Cardiac muscle cell (in vitro differentiated cells and primary cell): ENCODE data around the gene FANCI. TPM values are rescaled to one million over a fixed set of nuclear protein-coding genes. Genes with fewer than 3 reads are reported as not detected.

ENCODE experiments used
- DNase-seq, 2 donors: peaks; one replicate each; pipeline versions ENCODE4 v3.0.0 to v3.0.0-alpha.2; 2010 to 2017; ENCODE audit warnings: low read depth in 1 of 2, low spot score in 1 of 2
- H3K27ac ChIP-seq: fragments of 200-600 bp; sonication (generic); 2 replicates; pipeline ENCODE4 v1.5.1; 2016
- H3K27me3 ChIP-seq: fragments of 200-600 bp; sonication (generic); 2 replicates; pipeline ENCODE4 v1.6.0; 2016; ENCODE audit warnings: control low read depth
- H3K36me3 ChIP-seq: fragments of 200-600 bp; sonication (generic); 2 replicates; pipeline ENCODE4 v1.5.1; 2016; ENCODE audit warnings: control low read depth
- H3K4me1 ChIP-seq: fragments of 200-600 bp; sonication (generic); 2 replicates; pipeline ENCODE4 v1.8.1; 2017; ENCODE audit warnings: low read depth, mild to moderate bottlenecking, mixed run types
- H3K4me3 ChIP-seq: fragments of 200-600 bp; sonication (generic); 2 replicates; pipeline ENCODE4 v1.5.1; 2016; ENCODE audit warnings: mild to moderate bottlenecking
- H3K9me3 ChIP-seq: fragments of 200-600 bp; sonication (generic); 2 replicates; pipeline ENCODE4 v1.5.1; 2017; ENCODE audit warnings: low read depth, mild to moderate bottlenecking, control low read depth
- polyA plus RNA-seq: library from polyadenylated mRNA; unstranded; fragments of >200 nt; fragmentation: Nextera tagmentation; extraction: Ambion mirVana; gene quantifications from 2 replicates; pipeline ENCODE4 v1.2.1, GENCODE V29; 2016
- total RNA-seq: library from RNA; depleted of rRNA; stranded (reverse); fragments of >200 nt; gene quantifications from 2 replicates; pipeline ENCODE4 v1.2.3, GENCODE V29; 2016
- TF ChIP-seq, protein P1 (sequence below): IDR thresholded peaks from 2 replicates; pipeline ENCODE4 v1.5.1; 2012; ENCODE audit warnings: low read depth, mild to moderate bottlenecking, low read length

Gene FANCI
- total and polyA plus RNA-seq, 2 experiments from 2014 or later, result 13.3 to 22.8 TPM

DNA sequence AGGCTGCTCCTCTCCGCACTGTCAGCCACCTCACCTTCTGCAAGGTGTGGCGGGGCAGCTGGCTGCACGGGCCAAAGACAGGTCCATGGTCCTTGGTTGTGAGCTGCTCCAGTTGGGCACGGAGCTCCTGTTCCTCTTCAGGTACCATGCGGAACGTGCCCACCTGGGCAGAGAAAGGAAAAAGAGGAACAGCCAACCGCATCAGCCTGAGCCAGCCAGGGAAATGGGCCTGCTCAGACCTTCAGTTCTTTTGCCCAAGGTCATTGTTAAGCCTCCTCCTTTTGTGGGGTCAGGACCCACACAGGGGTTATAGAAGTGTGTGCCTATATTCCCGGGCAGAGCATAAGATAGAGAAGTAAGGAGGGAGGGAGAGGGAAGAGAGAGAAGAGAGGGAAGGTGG lies 25.2 kb upstream of the FANCI start:
- no peaks in the 10 kb centered on the region for H3K4me1 ChIP-seq
- no peaks in the 10 kb centered on the region for H3K27me3 ChIP-seq
- DNase-seq, result no peak
- no peaks in the 10 kb centered on the region for H3K36me3 ChIP-seq
- no peak overlapping the region for H3K27ac ChIP-seq
- H3K9me3 ChIP-seq, result no peaks in the 10 kb centered on the region
- H3K4me3 ChIP-seq, result no peak overlapping the region
- TF ChIP-seq, protein P1, sequence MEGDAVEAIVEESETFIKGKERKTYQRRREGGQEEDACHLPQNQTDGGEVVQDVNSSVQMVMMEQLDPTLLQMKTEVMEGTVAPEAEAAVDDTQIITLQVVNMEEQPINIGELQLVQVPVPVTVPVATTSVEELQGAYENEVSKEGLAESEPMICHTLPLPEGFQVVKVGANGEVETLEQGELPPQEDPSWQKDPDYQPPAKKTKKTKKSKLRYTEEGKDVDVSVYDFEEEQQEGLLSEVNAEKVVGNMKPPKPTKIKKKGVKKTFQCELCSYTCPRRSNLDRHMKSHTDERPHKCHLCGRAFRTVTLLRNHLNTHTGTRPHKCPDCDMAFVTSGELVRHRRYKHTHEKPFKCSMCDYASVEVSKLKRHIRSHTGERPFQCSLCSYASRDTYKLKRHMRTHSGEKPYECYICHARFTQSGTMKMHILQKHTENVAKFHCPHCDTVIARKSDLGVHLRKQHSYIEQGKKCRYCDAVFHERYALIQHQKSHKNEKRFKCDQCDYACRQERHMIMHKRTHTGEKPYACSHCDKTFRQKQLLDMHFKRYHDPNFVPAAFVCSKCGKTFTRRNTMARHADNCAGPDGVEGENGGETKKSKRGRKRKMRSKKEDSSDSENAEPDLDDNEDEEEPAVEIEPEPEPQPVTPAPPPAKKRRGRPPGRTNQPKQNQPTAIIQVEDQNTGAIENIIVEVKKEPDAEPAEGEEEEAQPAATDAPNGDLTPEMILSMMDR, result no peak

DNA sequence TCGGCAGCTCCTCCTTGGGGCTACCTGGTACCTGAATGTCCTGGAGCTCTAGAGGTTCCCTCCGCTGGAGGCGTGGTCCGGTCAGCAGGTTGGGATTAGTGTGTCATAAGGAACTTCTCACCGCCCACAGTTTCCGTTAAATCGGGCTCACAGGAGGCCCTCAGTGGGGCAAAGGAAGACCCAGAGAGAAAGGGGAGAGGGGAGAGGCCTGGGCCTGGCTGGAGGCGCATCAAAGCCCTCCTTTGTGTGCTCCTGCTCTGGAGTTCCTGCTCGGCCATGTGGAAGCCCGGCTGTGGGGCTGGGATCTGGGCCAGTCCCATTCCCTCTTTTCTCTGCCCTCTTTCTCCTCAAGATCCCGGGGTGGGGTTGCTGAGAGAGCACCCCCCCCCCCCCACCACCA lies 22.2 kb upstream of the FANCI start, which contains the start of gene RLBP1:
Gene RLBP1 (minus strand): TSS at position 37 of the 400 bp plus-strand sequence. CDS start 2,604 bp downstream, outside the sequence.
- Histone ChIP-seq H3K9me3 (no peaks in the 10 kb centered on the region), H3K27me3 (no peaks in the 10 kb centered on the region), H3K4me1 (no peaks in the 10 kb centered on the region), H3K4me3 (no peak within 1 kb of the TSS), H3K36me3 (no peaks in the 10 kb centered on the region), H3K27ac (no peak within 1 kb of the TSS)
- no peak for DNase-seq
- TF ChIP-seq, protein P1, result no peak

DNA sequence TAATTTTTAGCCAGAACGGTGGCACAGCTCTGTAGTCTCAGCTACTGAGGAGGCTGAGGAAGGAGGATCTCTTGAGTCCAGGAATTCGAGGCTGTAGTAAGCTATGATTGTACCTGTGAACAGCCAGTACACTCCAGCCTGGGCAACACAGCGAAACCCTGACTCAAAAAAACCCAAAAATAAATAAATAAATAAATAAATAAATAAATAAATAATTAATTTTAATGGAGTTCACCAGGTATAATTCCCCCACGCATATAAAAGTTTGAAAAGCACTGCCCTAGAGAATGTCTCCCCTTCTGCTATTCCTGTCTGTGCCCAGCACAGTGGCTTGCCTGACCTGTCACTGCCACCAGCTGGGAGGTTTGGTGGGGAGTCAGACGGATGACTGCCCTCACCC lies 18.2 kb upstream of the FANCI start:
- no peak overlapping the region for H3K4me3 ChIP-seq
- H3K36me3 ChIP-seq, result no peaks in the 10 kb centered on the region
- DNase-seq, result no peak
- TF ChIP-seq, protein P1, result no peak
- H3K27me3 ChIP-seq, result no peaks in the 10 kb centered on the region
- no peaks in the 10 kb centered on the region for H3K9me3 ChIP-seq
- H3K4me1 ChIP-seq, result no peaks in the 10 kb centered on the region
- H3K27ac ChIP-seq, result no peak overlapping the region

DNA sequence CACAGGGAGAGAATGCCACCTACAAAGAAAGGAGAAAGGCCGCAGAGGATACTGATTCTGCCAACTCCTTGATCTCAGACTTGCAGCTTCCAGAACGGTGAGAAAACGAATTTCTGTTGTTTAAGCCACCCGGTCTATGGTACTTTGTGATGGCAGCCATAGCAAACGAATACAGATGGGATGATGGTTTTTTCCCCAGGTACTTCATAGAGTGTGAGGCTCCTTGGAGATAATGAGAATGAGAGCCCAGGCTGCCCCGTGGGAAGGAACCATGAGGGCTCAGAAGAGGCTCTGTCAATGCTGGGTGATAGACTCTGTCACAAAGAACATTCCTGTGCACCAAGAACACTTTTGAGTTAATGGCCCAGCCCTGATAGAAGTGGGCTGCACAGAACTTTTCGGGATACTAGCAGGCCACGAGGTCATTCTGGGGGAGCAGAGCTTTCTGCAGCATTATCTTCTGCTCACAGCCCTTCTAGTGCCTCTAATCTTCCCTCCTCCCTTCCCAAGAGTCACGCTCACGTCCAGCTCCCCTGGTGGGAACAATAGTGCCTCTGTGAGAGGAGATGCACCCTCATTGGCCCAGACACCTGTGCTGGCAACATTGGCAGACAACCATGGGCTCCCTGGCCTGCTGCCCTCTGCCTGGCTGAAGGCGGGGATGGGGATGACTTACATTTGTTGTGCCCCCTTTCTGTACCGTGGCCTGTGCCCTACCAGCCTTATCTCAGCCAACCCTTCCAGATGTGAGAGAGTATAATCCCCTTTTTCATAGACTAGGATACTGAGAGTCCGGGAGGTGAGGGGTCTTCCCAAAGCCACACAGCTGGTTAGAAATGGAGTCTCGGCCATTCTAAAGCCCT lies 17.2 kb upstream of the FANCI start:
- H3K4me3 ChIP-seq, result no peak overlapping the region
- H3K4me1 ChIP-seq, result no peaks in the 10 kb centered on the region
- TF ChIP-seq, protein P1, result no peak
- no peak overlapping the region for H3K27ac ChIP-seq
- no peak for DNase-seq
- H3K36me3 ChIP-seq, result no peaks in the 10 kb centered on the region
- no peaks in the 10 kb centered on the region for H3K27me3 ChIP-seq
- H3K9me3 ChIP-seq, result no peaks in the 10 kb centered on the region

DNA sequence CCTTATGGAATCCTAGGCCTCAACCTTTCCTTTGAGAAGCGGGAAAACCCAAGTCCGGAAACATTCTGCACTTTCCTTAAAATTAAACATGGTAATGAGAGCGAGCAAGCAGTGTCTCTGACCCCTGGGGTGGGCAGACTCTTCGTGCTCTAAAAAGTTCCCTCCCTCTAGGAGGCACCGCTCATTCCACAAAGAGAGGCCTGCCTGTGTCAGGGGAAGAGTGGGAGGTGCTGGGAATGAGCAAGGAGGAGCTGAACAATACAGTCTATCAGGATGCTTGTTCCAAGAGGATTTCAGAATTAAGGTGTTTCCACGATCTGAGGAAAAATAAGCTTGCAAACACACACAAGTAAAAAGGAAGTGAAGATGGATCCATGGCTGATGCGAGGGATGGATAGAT lies 16.4 kb upstream of the FANCI start:
- no peaks in the 10 kb centered on the region for H3K9me3 ChIP-seq

More for the DNA sequence above, 16.4 kb upstream of the FANCI start:
- no peak for DNase-seq
- Histone ChIP-seq H3K4me1 (no peaks in the 10 kb centered on the region), H3K27ac (no peak overlapping the region), H3K36me3 (no peaks in the 10 kb centered on the region), H3K4me3 (no peak overlapping the region), H3K27me3 (no peaks in the 10 kb centered on the region)
- TF ChIP-seq, protein P1, result no peak
